SK-N-SH (cell line): ENCODE data around the gene IL6R.

Source experiments
- CTCF ChIP-seq: fragments of 200-600 bp; sonication (generic); IDR thresholded peaks from 2 replicates; pipeline ENCODE4 v1.6.1; 2017; ENCODE audit warnings: antibody characterized with exemption, mild to moderate bottlenecking, moderate library complexity
- GATA2 ChIP-seq: sonication (generic); formaldehyde crosslinking; IDR thresholded peaks from 2 replicates; pipeline ENCODE4 v1.5.0; 2020; ENCODE audit warnings: mild to moderate bottlenecking, missing genetic modification reagents
- IRF3 ChIP-seq: fragments of 150-350 bp; IDR thresholded peaks from 2 replicates; pipeline ENCODE4 v1.6.1; 2016; ENCODE audit warnings: mild to moderate bottlenecking, low read depth, low read length
- REST ChIP-seq: IDR thresholded peaks from 2 replicates; pipeline ENCODE4 v1.6.1; 2012; ENCODE audit warnings: mild to moderate bottlenecking, low read depth, low read length, moderate library complexity
- RXRA ChIP-seq: IDR thresholded peaks from 2 replicates; pipeline ENCODE4 v1.4.0; 2012; ENCODE audit warnings: low read depth, mild to moderate bottlenecking, borderline replicate concordance
- YY1 ChIP-seq: IDR thresholded peaks from 2 replicates; pipeline ENCODE4 v1.4.0; 2012; ENCODE audit warnings: low read depth, mild to moderate bottlenecking
- ZBTB33 ChIP-seq: IDR thresholded peaks from 2 replicates; pipeline ENCODE4 v1.4.0; 2012; ENCODE audit warnings: low read depth, borderline replicate concordance

GRCh38 chr1:154517661-154518060 is 112.5 kb downstream of the IL6R start:
- TF ChIP-seq GATA2 (no peak), ZBTB33 (no peak), YY1 (no peak), CTCF (no peak), IRF3 (no peak), REST (no peak), RXRA (no peak)
